Chondrocyte (in vitro differentiated cells): ENCODE data around the gene MYRIP. TPM values are rescaled to one million over a fixed set of nuclear protein-coding genes. Genes with fewer than 3 reads are reported as not detected.

Experiments used
- DNase-seq: peaks from one replicate; pipeline ENCODE4 v3.0.0; 2021; ENCODE audit warnings: mixed read lengths, low spot score
- H3K27ac Mint-ChIP-seq: one replicate; pipeline ENCODE4 v1.8.0; 2021; ENCODE audit warnings: mild to moderate bottlenecking, moderate library complexity, mixed read lengths; ENCODE audit not compliant: unreplicated experiment
- H3K27me3 Mint-ChIP-seq: 2 replicates; pipeline ENCODE4 v1.8.0; 2021; ENCODE audit warnings: low read depth, mixed read lengths
- H3K36me3 Mint-ChIP-seq: 2 replicates; pipeline ENCODE4 v1.8.0; 2021; ENCODE audit warnings: low read depth, mixed read lengths
- H3K4me1 Mint-ChIP-seq: 2 replicates; pipeline ENCODE4 v1.8.0; 2021; ENCODE audit warnings: low read depth, mild to moderate bottlenecking, mixed read lengths
- H3K4me3 Mint-ChIP-seq: one replicate; pipeline ENCODE4 v1.8.0; 2021; ENCODE audit warnings: mild to moderate bottlenecking, moderate library complexity, mixed read lengths; ENCODE audit not compliant: unreplicated experiment
- H3K9me3 Mint-ChIP-seq: 2 replicates; pipeline ENCODE4 v1.8.0; 2021; ENCODE audit warnings: low read depth, mixed read lengths
- total RNA-seq: library from RNA; stranded (reverse); gene quantifications from 3 replicates; pipeline ENCODE4 v1.2.1, GENCODE V29; 2021
- TF ChIP-seq, protein P1 (sequence below): fragments of 200-600 bp; sonication (generic); IDR thresholded peaks from 2 replicates; pipeline ENCODE4 v1.5.0; 2021; ENCODE audit warnings: antibody characterized with exemption, mild to moderate bottlenecking, moderate library complexity

The MYRIP gene
- total RNA-seq, 1 donor from 2014 or later, result 0.12 TPM

DNA sequence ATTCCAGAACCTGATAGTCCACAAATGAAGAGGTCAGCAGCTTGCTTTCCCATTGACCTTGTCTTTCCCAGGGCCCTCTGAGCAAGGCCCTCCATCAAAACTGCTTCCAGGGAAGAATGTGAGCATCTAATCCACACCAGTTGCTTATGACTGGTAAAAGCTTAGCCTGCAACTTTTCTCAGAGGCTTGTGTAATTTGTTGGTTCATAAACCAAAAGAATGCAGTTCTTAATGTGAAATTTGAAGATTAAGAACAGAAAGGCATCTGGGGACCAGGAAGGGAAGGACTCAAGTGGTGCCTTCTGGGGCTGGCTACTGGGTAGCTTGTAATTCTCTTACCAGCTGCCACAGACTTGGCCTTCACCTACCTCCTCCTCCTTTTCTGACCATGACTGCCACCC lies 439.2 kb downstream of the MYRIP start:
- no peak for DNase-seq
- Mint-ChIP-seq H3K27me3 (no peaks in the 10 kb centered on the region), H3K4me1 (no peaks in the 10 kb centered on the region), H3K27ac (no peak overlapping the region), H3K36me3 (no peaks in the 10 kb centered on the region), H3K9me3 (no peaks in the 10 kb centered on the region), H3K4me3 (no peak overlapping the region)
- TF ChIP-seq, protein P1, sequence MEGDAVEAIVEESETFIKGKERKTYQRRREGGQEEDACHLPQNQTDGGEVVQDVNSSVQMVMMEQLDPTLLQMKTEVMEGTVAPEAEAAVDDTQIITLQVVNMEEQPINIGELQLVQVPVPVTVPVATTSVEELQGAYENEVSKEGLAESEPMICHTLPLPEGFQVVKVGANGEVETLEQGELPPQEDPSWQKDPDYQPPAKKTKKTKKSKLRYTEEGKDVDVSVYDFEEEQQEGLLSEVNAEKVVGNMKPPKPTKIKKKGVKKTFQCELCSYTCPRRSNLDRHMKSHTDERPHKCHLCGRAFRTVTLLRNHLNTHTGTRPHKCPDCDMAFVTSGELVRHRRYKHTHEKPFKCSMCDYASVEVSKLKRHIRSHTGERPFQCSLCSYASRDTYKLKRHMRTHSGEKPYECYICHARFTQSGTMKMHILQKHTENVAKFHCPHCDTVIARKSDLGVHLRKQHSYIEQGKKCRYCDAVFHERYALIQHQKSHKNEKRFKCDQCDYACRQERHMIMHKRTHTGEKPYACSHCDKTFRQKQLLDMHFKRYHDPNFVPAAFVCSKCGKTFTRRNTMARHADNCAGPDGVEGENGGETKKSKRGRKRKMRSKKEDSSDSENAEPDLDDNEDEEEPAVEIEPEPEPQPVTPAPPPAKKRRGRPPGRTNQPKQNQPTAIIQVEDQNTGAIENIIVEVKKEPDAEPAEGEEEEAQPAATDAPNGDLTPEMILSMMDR, result no peak

- peaks cover 2% of the 10 kb centered on the region for H3K27me3 Mint-ChIP-seq
- H3K4me1 Mint-ChIP-seq, result no peaks in the 10 kb centered on the region
- DNase-seq, result no peak
- no peak overlapping the region for H3K27ac Mint-ChIP-seq
- H3K9me3 Mint-ChIP-seq, result no peaks in the 10 kb centered on the region
- TF ChIP-seq, protein P1, result no peak
- no peaks in the 10 kb centered on the region for H3K36me3 Mint-ChIP-seq
- no peak overlapping the region for H3K4me3 Mint-ChIP-seq
Observed at GRCh38 chr3:40249168-40249567, 439.8 kb downstream of the MYRIP start.

GRCh38 chr3:40254491-40254890 lies 445.1 kb downstream of the MYRIP start:
- no peak overlapping the region for H3K27ac Mint-ChIP-seq
- peaks cover 3% of the 10 kb centered on the region for H3K27me3 Mint-ChIP-seq
- no peaks in the 10 kb centered on the region for H3K4me1 Mint-ChIP-seq
- H3K4me3 Mint-ChIP-seq, result no peak overlapping the region
- DNase-seq, result no peak
- H3K36me3 Mint-ChIP-seq, result no peaks in the 10 kb centered on the region
- H3K9me3 Mint-ChIP-seq, result no peaks in the 10 kb centered on the region
- TF ChIP-seq, protein P1, result no peak

DNA sequence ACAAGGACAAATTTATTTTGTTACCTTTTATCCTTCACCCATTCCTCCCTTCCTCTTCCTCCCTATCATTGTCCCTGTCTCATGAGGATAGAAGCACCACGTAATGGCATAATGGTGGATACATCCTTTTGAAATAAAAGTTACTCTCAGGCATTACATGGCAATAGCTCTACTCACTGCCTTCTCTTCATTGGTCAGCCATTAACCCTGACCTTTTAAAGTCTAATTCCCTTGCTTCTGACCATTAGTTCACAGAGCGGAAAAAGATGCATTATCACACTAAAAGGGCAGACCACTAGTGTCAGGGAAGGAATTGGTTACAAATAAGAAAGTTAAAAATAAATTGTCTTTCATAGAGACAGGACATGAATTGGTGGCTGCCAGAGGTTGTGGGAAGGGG lies 445.5 kb downstream of the MYRIP start:
- no peak overlapping the region for H3K4me3 Mint-ChIP-seq
- H3K36me3 Mint-ChIP-seq, result no peaks in the 10 kb centered on the region
- H3K27ac Mint-ChIP-seq, result no peak overlapping the region
- no peak for DNase-seq
- peaks cover 3% of the 10 kb centered on the region for H3K27me3 Mint-ChIP-seq
- TF ChIP-seq, protein P1, result no peak
- no peaks in the 10 kb centered on the region for H3K4me1 Mint-ChIP-seq
- no peaks in the 10 kb centered on the region for H3K9me3 Mint-ChIP-seq

- Mint-ChIP-seq H3K4me1 (no peaks in the 10 kb centered on the region), H3K27ac (no peak overlapping the region), H3K27me3 (peaks cover 3% of the 10 kb centered on the region), H3K36me3 (no peaks in the 10 kb centered on the region), H3K4me3 (no peak overlapping the region), H3K9me3 (no peaks in the 10 kb centered on the region)
- DNase-seq, result no peak
- TF ChIP-seq, protein P1, result no peak
Observed at GRCh38 chr3:40255532-40255931, 446.1 kb downstream of the MYRIP start.
